Gastrocnemius medialis (tissue), 4 donors: ENCODE measurements around the gene MTG1. TPM values are rescaled to one million over a fixed set of nuclear protein-coding genes. Genes with fewer than 3 reads are reported as not detected.

Experiments used
- ATAC-seq, 2 donors: fragments of 150-250 bp; one replicate each; pipeline ENCODE4 v1.9.1; 2016
- DNase-seq, 2 donors: peaks; one replicate each; pipeline ENCODE4 v3.0.0-alpha.2; 2019
- H3K27ac ChIP-seq, 4 donors: fragments of 200-600 bp; sonication (generic); 1 replicate in 1 of 4; 2 replicates in 3 of 4; pipeline ENCODE4 v1.5.1; 2016 to 2018; ENCODE audit warnings: mild to moderate bottlenecking in 2 of 4, moderate library complexity in 1 of 4
- H3K27me3 ChIP-seq, 3 donors: fragments of 200-600 bp; sonication (generic) in 2 of 3; 1 replicate in 1 of 3; 2 replicates in 2 of 3; pipeline versions ENCODE4 v1.5.1 to v1.6.0; 2016 to 2019; ENCODE audit warnings: mild to moderate bottlenecking in 1 of 3, moderate library complexity in 1 of 3
- H3K36me3 ChIP-seq, 2 donors: fragments of 200-600 bp; sonication (generic) in 1 of 2; one replicate each; pipeline ENCODE4 v1.5.1; 2017 to 2018
- H3K4me1 ChIP-seq, 2 donors: fragments of 200-600 bp; sonication (generic) in 1 of 2; one replicate each; pipeline ENCODE4 v1.5.1; 2016 to 2017; ENCODE audit warnings: mild to moderate bottlenecking in 2 of 2
- H3K4me3 ChIP-seq, 4 donors: fragments of 200-600 bp; sonication (generic) in 3 of 4; 1 replicate in 1 of 4; 2 replicates in 3 of 4; pipeline ENCODE4 v1.5.1; 2016 to 2019; ENCODE audit warnings: mild to moderate bottlenecking in 2 of 4
- H3K9me3 ChIP-seq, 3 donors: fragments of 200-600 bp; sonication (generic) in 2 of 3; 1 replicate in 1 of 3; 2 replicates in 2 of 3; pipeline ENCODE4 v1.5.1; 2016 to 2019
- POLR2A ChIP-seq, 2 donors: fragments of 450-650 bp; IDR thresholded peaks; one replicate each; pipeline ENCODE4 v1.6.1; 2017; ENCODE audit warnings: antibody characterized with exemption in 2 of 2, mild to moderate bottlenecking in 2 of 2, moderate library complexity in 2 of 2
- in situ Hi-C, 4 donors: fragments of 200-750 bp; cut with MboI; loops; one replicate each; pipeline versions ENCODE4 v1.15.0 to v1.8.0; 2017; ENCODE audit warnings: low sequenced_read_pairs in 4 of 4
- intact Hi-C: fragments of 100-400 bp; cut with DNase I; formaldehyde crosslinking; loops from one replicate; pipeline ENCODE4 v1.15.1; 2023; ENCODE audit warnings: low total_unique reads
- total RNA-seq, 4 donors: library from RNA; depleted of rRNA; stranded (reverse); fragments of >200 nt; gene quantifications; one replicate each; pipeline versions ENCODE4 v1.1.0 to v1.2.3, GENCODE V29; 2016
- TF ChIP-seq, protein P1 (sequence below), 5 experiments: fragments of 450-650 bp in 3 of 5; fragments of 200-600 bp in 2 of 5; sonication (generic) in 2 of 5; IDR thresholded peaks in 4 of 5; conservative IDR thresholded peaks in 1 of 5; 1 replicate in 4 of 5; 2 replicates in 1 of 5; pipeline ENCODE4 v1.5.1; 2016 to 2019; ENCODE audit warnings: antibody characterized with exemption in 5 of 5, mild to moderate bottlenecking in 3 of 5, moderate library complexity in 3 of 5

Gene MTG1
- total RNA-seq, 4 donors from 2014 or later: 12.2 to 23.9 (median 14.1) TPM

DNA sequence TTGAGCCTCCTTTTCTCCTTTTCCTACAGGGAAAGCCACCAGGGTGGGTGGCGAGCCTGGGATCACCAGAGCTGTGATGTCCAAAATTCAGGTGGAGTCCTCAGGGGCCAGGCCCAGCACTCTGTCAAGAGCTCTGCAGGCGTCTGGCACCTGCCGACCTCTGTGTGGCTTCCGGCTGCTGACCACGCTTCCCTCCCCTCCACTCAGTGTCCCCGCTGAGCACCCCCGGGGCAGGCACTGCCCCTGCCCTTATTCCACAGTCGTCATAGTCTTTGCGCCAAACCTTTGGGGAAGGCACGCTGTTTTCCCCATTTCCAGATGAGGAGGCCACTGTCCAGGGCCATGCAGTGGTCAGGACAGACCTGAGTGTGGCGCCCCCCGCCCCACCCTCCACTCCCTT is 7.5 kb downstream of the MTG1 start:
- no peak for ATAC-seq
- in situ Hi-C loops (no loop called here), intact Hi-C loops (no loop called here)
- H3K36me3 ChIP-seq: peaks cover 0 to 65% of the 10 kb centered on the region in 2 donors
- no peaks in the 10 kb centered on the region for H3K4me1 ChIP-seq
- peak in 1 of 2 donors; percentile 4 for DNase-seq
- H3K4me3 ChIP-seq: no peak overlapping the region
- no peak overlapping the region for H3K27ac ChIP-seq
- no peaks in the 10 kb centered on the region for H3K9me3 ChIP-seq
- no peaks in the 10 kb centered on the region for H3K27me3 ChIP-seq
- TF ChIP-seq, protein P1, sequence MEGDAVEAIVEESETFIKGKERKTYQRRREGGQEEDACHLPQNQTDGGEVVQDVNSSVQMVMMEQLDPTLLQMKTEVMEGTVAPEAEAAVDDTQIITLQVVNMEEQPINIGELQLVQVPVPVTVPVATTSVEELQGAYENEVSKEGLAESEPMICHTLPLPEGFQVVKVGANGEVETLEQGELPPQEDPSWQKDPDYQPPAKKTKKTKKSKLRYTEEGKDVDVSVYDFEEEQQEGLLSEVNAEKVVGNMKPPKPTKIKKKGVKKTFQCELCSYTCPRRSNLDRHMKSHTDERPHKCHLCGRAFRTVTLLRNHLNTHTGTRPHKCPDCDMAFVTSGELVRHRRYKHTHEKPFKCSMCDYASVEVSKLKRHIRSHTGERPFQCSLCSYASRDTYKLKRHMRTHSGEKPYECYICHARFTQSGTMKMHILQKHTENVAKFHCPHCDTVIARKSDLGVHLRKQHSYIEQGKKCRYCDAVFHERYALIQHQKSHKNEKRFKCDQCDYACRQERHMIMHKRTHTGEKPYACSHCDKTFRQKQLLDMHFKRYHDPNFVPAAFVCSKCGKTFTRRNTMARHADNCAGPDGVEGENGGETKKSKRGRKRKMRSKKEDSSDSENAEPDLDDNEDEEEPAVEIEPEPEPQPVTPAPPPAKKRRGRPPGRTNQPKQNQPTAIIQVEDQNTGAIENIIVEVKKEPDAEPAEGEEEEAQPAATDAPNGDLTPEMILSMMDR (IDR thresholded peaks at IDR 0.05 in 4 of 5, conservative IDR thresholded peaks at IDR 0.05 in 1 of 5): no peak
- TF ChIP-seq POLR2A (IDR thresholded peaks at IDR 0.05): no peak

DNA sequence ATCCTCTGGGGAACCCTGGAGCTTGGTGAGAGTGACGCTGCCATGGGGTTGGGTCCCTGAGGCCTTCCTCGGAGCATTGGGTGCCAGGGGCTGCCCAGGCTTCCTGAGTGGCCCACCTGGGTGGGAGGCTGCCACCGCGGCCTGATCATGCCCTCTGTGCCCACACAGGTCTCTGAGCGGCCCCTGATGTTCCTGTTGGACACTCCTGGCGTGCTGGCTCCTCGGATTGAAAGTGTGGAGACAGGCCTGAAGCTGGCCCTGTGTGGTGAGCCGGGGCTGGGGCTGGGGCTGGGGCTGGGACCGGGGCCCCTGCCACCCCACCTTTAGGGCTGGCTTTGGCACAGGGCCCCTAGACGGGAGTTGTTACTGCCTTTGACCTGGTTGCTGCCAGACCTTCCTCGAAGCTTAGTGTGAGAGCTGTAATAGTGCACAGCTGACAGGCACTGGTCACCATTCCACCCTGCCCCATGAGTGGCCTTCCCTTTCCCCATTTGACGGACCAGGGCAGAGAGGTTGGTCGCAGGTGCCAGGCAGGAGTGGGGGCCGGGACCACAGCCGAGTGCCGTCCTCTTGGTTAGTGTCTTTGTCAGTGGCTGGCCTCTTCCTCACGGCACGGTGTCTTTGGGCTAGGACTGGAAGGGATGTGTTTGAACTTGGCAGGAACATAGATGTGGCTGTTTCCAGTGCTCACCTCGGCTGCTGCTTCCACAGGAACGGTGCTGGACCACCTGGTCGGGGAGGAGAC is 8.2 kb downstream of the MTG1 start:
- H3K4me3 ChIP-seq: no peak overlapping the region
- H3K9me3 ChIP-seq: no peaks in the 10 kb centered on the region
- H3K4me1 ChIP-seq: no peaks in the 10 kb centered on the region
- DNase-seq: no peak
- ATAC-seq: no peak
- in situ Hi-C loops: no loop called here
- H3K27ac ChIP-seq: no peak overlapping the region
- peaks cover 0 to 59% of the 10 kb centered on the region in 2 donors for H3K36me3 ChIP-seq
- intact Hi-C loops: no loop called here
- TF ChIP-seq POLR2A (IDR thresholded peaks at IDR 0.05): no peak
- TF ChIP-seq, protein P1 (IDR thresholded peaks at IDR 0.05 in 4 of 5, conservative IDR thresholded peaks at IDR 0.05 in 1 of 5): no peak
- H3K27me3 ChIP-seq: no peaks in the 10 kb centered on the region

DNA sequence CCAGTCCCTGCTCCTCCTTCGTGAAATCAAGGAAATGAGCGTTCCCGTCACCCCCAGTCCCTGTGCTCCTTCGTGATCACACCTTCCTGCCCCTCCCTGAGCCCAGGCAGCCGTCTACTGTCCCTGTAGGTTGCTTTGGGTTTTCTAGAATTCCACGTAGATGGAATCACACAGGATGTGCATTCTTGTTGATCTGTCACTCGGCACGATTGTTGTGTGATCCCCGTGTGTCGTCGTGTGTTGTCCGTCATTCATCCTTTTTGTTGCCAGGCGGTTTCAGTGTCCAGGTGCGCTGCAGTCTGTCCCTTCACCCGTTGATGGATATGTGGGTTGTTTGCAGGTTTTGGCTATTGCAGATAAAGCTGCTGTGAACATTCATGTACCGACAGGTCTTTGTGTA is 9.4 kb downstream of the MTG1 start:
- DNase-seq (no peak), ATAC-seq (no peak)
- H3K4me3 ChIP-seq: no peak overlapping the region
- H3K4me1 ChIP-seq: no peaks in the 10 kb centered on the region
- no peaks in the 10 kb centered on the region for H3K9me3 ChIP-seq
- TF ChIP-seq, protein P1 (IDR thresholded peaks at IDR 0.05 in 4 of 5, conservative IDR thresholded peaks at IDR 0.05 in 1 of 5): no peak
- no peak for TF ChIP-seq POLR2A (IDR thresholded peaks at IDR 0.05)
- in situ Hi-C loops (no loop called here), intact Hi-C loops (no loop called here)
- H3K27me3 ChIP-seq: no peaks in the 10 kb centered on the region
- no peak overlapping the region for H3K27ac ChIP-seq
- H3K36me3 ChIP-seq: peaks cover 0 to 61% of the 10 kb centered on the region in 2 donors

GRCh38 chr10:133403784-133404183 is 9.8 kb downstream of the MTG1 start:
- Histone ChIP-seq H3K36me3 (peaks cover 0 to 56% of the 10 kb centered on the region in 2 donors), H3K4me1 (no peaks in the 10 kb centered on the region), H3K4me3 (no peak overlapping the region), H3K9me3 (no peaks in the 10 kb centered on the region), H3K27ac (no peak overlapping the region), H3K27me3 (no peaks in the 10 kb centered on the region)
- in situ Hi-C loops: no loop called here
- intact Hi-C loops: no loop called here
- no peak for TF ChIP-seq POLR2A (IDR thresholded peaks at IDR 0.05)
- TF ChIP-seq, protein P1 (IDR thresholded peaks at IDR 0.05 in 4 of 5, conservative IDR thresholded peaks at IDR 0.05 in 1 of 5): no peak
- ATAC-seq (no peak), DNase-seq (no peak)
